ENCODE results near the gene TAB2.

Gene TAB2

DNA sequence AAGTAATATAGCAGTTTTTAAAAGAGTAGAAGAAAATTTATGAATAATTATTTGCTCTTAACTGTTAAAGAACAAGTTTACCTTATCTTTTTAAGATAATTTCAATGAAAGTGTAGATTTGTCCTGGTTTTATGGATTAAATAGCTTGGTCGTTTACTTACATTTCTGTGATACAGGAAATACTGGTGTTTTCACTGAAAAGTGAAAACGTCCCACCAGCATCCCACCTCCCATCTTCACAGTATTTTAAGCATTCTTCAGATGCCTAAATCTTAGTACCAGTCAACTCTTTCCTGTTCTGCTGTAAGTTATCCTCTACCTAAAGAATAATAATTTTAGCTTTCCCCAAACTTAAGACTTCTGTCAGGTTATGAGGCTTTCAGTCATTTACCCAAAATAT is 5.8 kb downstream of the TAB2 start (continued):
- TF ChIP-seq, protein P1, sequence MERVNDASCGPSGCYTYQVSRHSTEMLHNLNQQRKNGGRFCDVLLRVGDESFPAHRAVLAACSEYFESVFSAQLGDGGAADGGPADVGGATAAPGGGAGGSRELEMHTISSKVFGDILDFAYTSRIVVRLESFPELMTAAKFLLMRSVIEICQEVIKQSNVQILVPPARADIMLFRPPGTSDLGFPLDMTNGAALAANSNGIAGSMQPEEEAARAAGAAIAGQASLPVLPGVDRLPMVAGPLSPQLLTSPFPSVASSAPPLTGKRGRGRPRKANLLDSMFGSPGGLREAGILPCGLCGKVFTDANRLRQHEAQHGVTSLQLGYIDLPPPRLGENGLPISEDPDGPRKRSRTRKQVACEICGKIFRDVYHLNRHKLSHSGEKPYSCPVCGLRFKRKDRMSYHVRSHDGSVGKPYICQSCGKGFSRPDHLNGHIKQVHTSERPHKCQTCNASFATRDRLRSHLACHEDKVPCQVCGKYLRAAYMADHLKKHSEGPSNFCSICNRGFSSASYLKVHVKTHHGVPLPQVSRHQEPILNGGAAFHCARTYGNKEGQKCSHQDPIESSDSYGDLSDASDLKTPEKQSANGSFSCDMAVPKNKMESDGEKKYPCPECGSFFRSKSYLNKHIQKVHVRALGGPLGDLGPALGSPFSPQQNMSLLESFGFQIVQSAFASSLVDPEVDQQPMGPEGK (CRISPR knock-in tag; IDR thresholded peaks at IDR 0.05; ENCODE audit: borderline replicate concordance): no peak
- TF ChIP-seq GLIS3 (CRISPR knock-in tag; IDR thresholded peaks at IDR 0.05): no peak
- TF ChIP-seq, protein P2, sequence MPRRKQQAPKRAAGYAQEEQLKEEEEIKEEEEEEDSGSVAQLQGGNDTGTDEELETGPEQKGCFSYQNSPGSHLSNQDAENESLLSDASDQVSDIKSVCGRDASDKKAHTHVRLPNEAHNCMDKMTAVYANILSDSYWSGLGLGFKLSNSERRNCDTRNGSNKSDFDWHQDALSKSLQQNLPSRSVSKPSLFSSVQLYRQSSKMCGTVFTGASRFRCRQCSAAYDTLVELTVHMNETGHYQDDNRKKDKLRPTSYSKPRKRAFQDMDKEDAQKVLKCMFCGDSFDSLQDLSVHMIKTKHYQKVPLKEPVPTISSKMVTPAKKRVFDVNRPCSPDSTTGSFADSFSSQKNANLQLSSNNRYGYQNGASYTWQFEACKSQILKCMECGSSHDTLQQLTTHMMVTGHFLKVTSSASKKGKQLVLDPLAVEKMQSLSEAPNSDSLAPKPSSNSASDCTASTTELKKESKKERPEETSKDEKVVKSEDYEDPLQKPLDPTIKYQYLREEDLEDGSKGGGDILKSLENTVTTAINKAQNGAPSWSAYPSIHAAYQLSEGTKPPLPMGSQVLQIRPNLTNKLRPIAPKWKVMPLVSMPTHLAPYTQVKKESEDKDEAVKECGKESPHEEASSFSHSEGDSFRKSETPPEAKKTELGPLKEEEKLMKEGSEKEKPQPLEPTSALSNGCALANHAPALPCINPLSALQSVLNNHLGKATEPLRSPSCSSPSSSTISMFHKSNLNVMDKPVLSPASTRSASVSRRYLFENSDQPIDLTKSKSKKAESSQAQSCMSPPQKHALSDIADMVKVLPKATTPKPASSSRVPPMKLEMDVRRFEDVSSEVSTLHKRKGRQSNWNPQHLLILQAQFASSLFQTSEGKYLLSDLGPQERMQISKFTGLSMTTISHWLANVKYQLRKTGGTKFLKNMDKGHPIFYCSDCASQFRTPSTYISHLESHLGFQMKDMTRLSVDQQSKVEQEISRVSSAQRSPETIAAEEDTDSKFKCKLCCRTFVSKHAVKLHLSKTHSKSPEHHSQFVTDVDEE (CRISPR knock-in tag; IDR thresholded peaks at IDR 0.05): no peak
- TF ChIP-seq TOX (CRISPR knock-in tag; IDR thresholded peaks at IDR 0.05; ENCODE audit: borderline replicate concordance): no peak

DNA sequence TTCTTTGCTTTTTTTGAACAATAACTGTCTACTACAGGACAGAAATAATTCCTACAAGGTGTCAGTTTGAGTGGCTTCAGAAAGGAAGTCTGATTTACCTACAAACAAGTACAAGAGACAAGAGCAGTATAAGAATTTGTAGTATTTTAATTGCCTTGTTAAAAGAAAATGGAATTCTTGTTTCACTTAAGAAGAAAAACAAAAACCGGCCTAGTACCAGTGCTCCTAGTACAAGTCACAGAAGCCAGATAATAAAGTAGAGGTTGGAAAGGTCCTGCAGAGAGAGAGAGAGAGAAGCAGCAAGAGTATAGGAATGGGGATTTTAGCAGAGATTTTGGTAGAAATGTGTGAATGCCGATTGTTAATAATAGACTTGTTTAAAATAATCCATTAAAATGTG is 6.4 kb downstream of the TAB2 start:
- TF ChIP-seq, protein P3, sequence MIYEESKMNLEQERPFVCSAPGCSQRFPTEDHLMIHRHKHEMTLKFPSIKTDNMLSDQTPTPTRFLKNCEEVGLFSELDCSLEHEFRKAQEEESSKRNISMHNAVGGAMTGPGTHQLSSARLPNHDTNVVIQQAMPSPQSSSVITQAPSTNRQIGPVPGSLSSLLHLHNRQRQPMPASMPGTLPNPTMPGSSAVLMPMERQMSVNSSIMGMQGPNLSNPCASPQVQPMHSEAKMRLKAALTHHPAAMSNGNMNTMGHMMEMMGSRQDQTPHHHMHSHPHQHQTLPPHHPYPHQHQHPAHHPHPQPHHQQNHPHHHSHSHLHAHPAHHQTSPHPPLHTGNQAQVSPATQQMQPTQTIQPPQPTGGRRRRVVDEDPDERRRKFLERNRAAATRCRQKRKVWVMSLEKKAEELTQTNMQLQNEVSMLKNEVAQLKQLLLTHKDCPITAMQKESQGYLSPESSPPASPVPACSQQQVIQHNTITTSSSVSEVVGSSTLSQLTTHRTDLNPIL (CRISPR knock-in tag; IDR thresholded peaks at IDR 0.05; ENCODE audit: low read depth): no peak
- TF ChIP-seq ZFP30 (CRISPR knock-in tag; IDR thresholded peaks at IDR 0.05): no peak
- TF ChIP-seq, protein P4, sequence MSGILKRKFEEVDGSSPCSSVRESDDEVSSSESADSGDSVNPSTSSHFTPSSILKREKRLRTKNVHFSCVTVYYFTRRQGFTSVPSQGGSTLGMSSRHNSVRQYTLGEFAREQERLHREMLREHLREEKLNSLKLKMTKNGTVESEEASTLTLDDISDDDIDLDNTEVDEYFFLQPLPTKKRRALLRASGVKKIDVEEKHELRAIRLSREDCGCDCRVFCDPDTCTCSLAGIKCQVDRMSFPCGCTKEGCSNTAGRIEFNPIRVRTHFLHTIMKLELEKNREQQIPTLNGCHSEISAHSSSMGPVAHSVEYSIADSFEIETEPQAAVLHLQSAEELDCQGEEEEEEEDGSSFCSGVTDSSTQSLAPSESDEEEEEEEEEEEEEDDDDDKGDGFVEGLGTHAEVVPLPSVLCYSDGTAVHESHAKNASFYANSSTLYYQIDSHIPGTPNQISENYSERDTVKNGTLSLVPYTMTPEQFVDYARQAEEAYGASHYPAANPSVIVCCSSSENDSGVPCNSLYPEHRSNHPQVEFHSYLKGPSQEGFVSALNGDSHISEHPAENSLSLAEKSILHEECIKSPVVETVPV (CRISPR knock-in tag; IDR thresholded peaks at IDR 0.05): no peak
- no peak for TF ChIP-seq ARNTL (CRISPR knock-in tag; IDR thresholded peaks at IDR 0.05; ENCODE audit: borderline replicate concordance, low read depth)
- no peak for TF ChIP-seq TOX (CRISPR knock-in tag; IDR thresholded peaks at IDR 0.05; ENCODE audit: borderline replicate concordance)
- no peak for TF ChIP-seq RARB (CRISPR knock-in tag; IDR thresholded peaks at IDR 0.05)
- peak; percentile 47 for ATAC-seq

DNA sequence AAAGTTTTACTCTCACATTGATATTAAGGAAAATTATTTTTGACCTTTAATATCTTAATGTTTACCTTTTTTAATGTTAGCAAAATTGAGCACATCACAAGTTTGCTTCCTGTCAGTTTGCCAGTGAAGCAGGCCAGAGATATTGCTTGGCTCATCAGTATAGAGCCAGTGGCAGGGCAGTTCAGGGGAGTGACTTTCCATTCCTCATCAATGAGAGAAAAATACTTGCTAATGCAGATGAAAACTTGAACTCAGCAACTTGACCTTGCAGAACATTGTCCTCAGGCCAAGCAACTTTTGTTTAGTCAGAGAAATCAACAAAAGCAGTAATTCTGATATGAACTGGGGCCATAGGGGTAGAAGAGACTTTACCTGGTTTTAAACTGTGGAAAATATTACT is 6.9 kb downstream of the TAB2 start:
- 0 out of 3 replicates have a peak, but pooled peaks have one; percentile 36 for ATAC-seq
- TF ChIP-seq ZFP3 (CRISPR knock-in tag; IDR thresholded peaks at IDR 0.05): no peak
- no peak for TF ChIP-seq ZC3H10 (CRISPR knock-in tag; IDR thresholded peaks at IDR 0.05)
- no peak for TF ChIP-seq ISL1 (CRISPR knock-in tag; IDR thresholded peaks at IDR 0.05)
- TF ChIP-seq, protein P2 (CRISPR knock-in tag; IDR thresholded peaks at IDR 0.05): no peak
- TF ChIP-seq OSR1 (CRISPR knock-in tag; IDR thresholded peaks at IDR 0.05): no peak
- no peak for TF ChIP-seq SNAI2 (CRISPR knock-in tag; IDR thresholded peaks at IDR 0.05)
- TF ChIP-seq ARNTL (CRISPR knock-in tag; IDR thresholded peaks at IDR 0.05; ENCODE audit: borderline replicate concordance, low read depth): no peak

DNA sequence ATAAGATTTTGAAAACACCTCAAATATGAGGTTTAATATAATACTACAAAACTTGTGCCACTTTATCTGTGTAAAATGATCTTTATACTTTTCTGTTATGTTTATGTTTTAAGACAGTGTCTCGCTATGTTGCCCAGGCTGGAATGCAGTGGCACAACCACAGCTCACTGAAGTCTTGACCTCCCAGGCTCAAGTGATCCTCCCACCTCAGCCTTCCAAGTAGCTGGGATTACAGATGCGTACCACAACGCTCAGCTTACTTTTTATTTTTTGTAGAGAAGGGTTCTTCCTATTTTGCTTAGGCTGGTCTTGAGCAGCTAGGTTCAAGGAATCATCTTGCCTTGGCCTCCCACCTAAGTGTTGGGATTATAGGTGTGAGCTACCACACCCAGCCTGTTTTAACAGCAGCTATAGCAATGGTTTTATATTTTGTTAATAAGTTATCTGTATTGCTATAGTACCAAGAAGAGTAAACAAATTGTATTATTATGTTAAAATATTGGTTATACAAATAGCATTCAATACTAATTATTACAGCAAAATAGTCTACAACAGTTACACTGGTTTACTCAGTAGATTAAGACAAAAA is 8.2 kb downstream of the TAB2 start:
- no peak for ATAC-seq
- TF ChIP-seq, protein P5, sequence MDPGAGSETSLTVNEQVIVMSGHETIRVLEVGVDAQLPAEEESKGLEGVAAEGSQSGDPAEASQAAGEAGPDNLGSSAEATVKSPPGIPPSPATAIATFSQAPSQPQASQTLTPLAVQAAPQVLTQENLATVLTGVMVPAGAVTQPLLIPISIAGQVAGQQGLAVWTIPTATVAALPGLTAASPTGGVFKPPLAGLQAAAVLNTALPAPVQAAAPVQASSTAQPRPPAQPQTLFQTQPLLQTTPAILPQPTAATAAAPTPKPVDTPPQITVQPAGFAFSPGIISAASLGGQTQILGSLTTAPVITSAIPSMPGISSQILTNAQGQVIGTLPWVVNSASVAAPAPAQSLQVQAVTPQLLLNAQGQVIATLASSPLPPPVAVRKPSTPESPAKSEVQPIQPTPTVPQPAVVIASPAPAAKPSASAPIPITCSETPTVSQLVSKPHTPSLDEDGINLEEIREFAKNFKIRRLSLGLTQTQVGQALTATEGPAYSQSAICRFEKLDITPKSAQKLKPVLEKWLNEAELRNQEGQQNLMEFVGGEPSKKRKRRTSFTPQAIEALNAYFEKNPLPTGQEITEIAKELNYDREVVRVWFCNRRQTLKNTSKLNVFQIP (CRISPR knock-in tag; IDR thresholded peaks at IDR 0.05; ENCODE audit: borderline replicate concordance, low read depth): no peak
- TF ChIP-seq, protein P1 (CRISPR knock-in tag; IDR thresholded peaks at IDR 0.05; ENCODE audit: borderline replicate concordance): no peak
- TF ChIP-seq, protein P2 (CRISPR knock-in tag; IDR thresholded peaks at IDR 0.05): no peak
- no peak for TF ChIP-seq RARB (CRISPR knock-in tag; IDR thresholded peaks at IDR 0.05)
- no peak for TF ChIP-seq ZNF565 (CRISPR knock-in tag; conservative IDR thresholded peaks at IDR 0.05; ENCODE audit: low read depth)
- no peak for TF ChIP-seq ARNTL (CRISPR knock-in tag; IDR thresholded peaks at IDR 0.05; ENCODE audit: borderline replicate concordance, low read depth)

Measured in SK-N-SH treated with all-trans-retinoic acid at 6 μM for 48 hours (cell line).